KMS-11 (cell line): ENCODE measurements around the gene SSUH2.
"Not testable (repeated sequence)": the region's sequence is repeated elsewhere in the genome, so short reads cannot be mapped to it uniquely, and the experiment has no call there.

Experiments used
- H2AFZ ChIP-seq: fragments of 200-600 bp; sonication (generic); 2 replicates; pipeline ENCODE4 v1.6.1; 2016; ENCODE audit warnings: antibody characterized with exemption, mixed run types, low read depth
- H3K27ac ChIP-seq: fragments of 200-600 bp; sonication (generic); 2 replicates; pipeline ENCODE4 v1.6.1; 2016; ENCODE audit warnings: mild to moderate bottlenecking, mixed run types
- H3K27me3 ChIP-seq: fragments of 200-600 bp; sonication (generic); 2 replicates; pipeline ENCODE4 v1.6.1; 2017; ENCODE audit warnings: mild to moderate bottlenecking, low read depth, mixed run types, moderate library complexity; ENCODE audit not compliant: insufficient read depth
- H3K36me3 ChIP-seq: fragments of 200-600 bp; sonication (generic); 2 replicates; pipeline ENCODE4 v1.6.1; 2017; ENCODE audit warnings: mild to moderate bottlenecking, mixed run types; ENCODE audit not compliant: insufficient read depth
- H3K4me1 ChIP-seq: fragments of 200-600 bp; sonication (generic); 2 replicates; pipeline ENCODE4 v1.6.1; 2016; ENCODE audit warnings: mild to moderate bottlenecking, low read depth, mixed run types; ENCODE audit not compliant: poor library complexity, severe bottlenecking
- H3K4me2 ChIP-seq: fragments of 200-600 bp; sonication (generic); 2 replicates; pipeline ENCODE4 v1.7.0; 2016; ENCODE audit warnings: mild to moderate bottlenecking, mixed run types
- H3K4me3 ChIP-seq: fragments of 200-600 bp; sonication (generic); IDR thresholded peaks from 2 replicates; pipeline ENCODE4 v1.6.1; 2017; ENCODE audit warnings: low read depth, low read length, mixed read lengths; ENCODE audit not compliant: insufficient read depth
- H3K79me2 ChIP-seq: fragments of 200-600 bp; sonication (generic); 2 replicates; pipeline ENCODE4 v1.6.1; 2016; ENCODE audit warnings: low read depth, mixed run types; ENCODE audit not compliant: insufficient read depth
- H3K9ac ChIP-seq: fragments of 200-600 bp; sonication (generic); 2 replicates; pipeline ENCODE4 v1.6.1; 2016; ENCODE audit warnings: mild to moderate bottlenecking, mixed run types
- H4K20me1 ChIP-seq: fragments of 200-600 bp; sonication (generic); 2 replicates; pipeline ENCODE4 v1.6.1; 2016; ENCODE audit warnings: mild to moderate bottlenecking, mixed run types; ENCODE audit not compliant: insufficient read depth
- CTCF ChIP-seq: fragments of 200-600 bp; sonication (generic); conservative IDR thresholded peaks from 2 replicates; pipeline ENCODE4 v1.6.1; 2017; ENCODE audit warnings: low read depth, mild to moderate bottlenecking, antibody characterized with exemption, low read length, moderate library complexity, mixed read lengths

Gene SSUH2

DNA sequence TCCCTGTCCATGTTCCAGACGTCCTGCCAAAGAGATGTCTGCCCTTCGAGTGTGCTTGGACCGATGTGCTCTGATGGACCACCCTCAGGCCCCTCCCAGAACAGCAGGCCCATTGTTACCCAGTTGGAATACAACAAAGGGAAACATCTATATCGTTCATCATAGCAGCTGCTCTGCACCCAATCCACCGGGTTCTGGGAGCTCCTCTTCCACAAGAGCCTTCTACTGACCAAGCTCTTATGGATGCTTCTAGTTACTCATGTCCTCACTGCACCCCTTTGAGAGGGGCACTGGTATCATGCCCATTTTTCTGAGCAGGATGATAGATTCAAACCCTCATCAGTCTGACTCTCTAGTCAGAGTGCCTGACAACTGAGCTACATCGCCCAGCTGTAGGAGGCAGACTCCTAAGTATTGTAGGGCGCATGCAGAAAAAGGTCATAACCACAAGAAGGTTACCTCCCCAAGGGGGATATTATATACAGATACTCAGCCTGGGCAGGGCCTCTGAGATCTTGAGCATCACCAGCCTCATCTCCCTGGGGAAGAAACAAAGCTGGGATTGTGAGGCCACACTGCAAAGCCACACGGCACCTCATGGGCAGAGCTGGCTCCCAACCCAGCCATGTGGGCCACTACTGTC is at the start of gene SSUH2:
Gene SSUH2, minus strand, starts transcription at position 51 of the 643 bp plus-strand sequence. Its CDS starts 40 bp downstream, at position 11.
- H2AFZ ChIP-seq: no peak within 1 kb of the TSS
- H3K4me1 ChIP-seq: no peaks in the 10 kb centered on the region
- no peak within 1 kb of the TSS for H3K4me3 ChIP-seq
- no peak for TF ChIP-seq CTCF
- no peaks in the 10 kb centered on the region for H4K20me1 ChIP-seq
- no peak within 1 kb of the TSS for H3K4me2 ChIP-seq
- H3K9ac ChIP-seq: no peak within 1 kb of the TSS
- no peaks in the 10 kb centered on the region for H3K79me2 ChIP-seq
- no peaks in the 10 kb centered on the region for H3K27me3 ChIP-seq
- H3K36me3 ChIP-seq: no peaks in the 10 kb centered on the region
- no peak within 1 kb of the TSS for H3K27ac ChIP-seq

GRCh38 chr3:8691295-8691694 is 46.7 kb upstream of the SSUH2 start:
- H3K27me3 ChIP-seq, H4K20me1 ChIP-seq, H3K9ac ChIP-seq, H3K4me1 ChIP-seq, H2AFZ ChIP-seq, H3K79me2 ChIP-seq, H3K36me3 ChIP-seq, H3K4me3 ChIP-seq, H3K4me2 ChIP-seq, H3K27ac ChIP-seq: not testable (repeated sequence)

- not testable (repeated sequence) for H3K4me2 ChIP-seq, H3K27me3 ChIP-seq, H3K4me3 ChIP-seq, H3K79me2 ChIP-seq, H3K9ac ChIP-seq, H3K27ac ChIP-seq, H3K4me1 ChIP-seq, H4K20me1 ChIP-seq, H2AFZ ChIP-seq, H3K36me3 ChIP-seq
Measured at GRCh38 chr3:8684992-8685391, 40.4 kb upstream of the SSUH2 start.

GRCh38 chr3:8682850-8683574 is 38.4 kb upstream of the SSUH2 start:
- H3K4me1 ChIP-seq, H4K20me1 ChIP-seq, H3K79me2 ChIP-seq, H3K27ac ChIP-seq, H3K9ac ChIP-seq, H3K27me3 ChIP-seq, H3K4me3 ChIP-seq, H3K4me2 ChIP-seq, H3K36me3 ChIP-seq, H2AFZ ChIP-seq: not testable (repeated sequence)
- peak; percentile 26; the same call in 1 of the 2 replicates for TF ChIP-seq CTCF

DNA sequence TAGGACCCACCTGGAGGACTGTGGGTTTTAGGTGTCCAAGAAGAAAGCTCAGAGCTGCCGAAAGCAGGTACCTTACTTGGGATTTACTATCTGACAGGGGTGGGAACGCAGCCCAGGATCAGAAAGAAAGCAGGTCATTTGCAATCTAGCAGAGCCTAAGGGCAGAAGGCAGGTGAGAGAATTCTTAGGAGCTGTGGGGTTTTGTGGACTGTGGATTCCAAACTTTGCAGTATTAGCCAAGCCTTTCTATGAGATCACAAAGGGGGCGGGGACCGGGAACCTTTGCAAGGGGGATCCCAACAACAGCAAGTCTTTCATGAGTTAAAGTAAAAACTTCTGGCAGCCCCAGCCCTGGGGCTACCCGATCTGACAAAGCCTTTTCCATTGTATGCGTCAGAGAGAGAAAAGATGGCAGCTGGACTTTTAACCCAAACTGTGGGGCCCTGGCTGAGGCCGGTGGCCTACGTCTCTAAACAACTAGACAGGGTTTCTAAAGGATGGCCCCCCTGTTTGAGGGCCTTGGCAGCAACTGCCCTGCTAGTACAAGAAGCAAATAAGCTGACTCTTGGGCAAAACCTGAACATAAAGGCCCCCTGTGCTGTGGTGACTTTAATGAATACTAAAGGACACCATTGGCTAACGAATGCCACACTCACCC is 37.4 kb upstream of the SSUH2 start:
- H3K4me2 ChIP-seq, H3K4me3 ChIP-seq: not testable (repeated sequence)

More for the DNA sequence above, 37.4 kb upstream of the SSUH2 start:
- not testable (repeated sequence) for H2AFZ ChIP-seq, H3K27ac ChIP-seq, H4K20me1 ChIP-seq, H3K4me1 ChIP-seq, H3K36me3 ChIP-seq, H3K79me2 ChIP-seq, H3K9ac ChIP-seq, H3K27me3 ChIP-seq
